ENCODE data around the gene PRKCZ. TPM values are rescaled to one million over a fixed set of nuclear protein-coding genes. Genes with fewer than 3 reads are reported as not detected.

Gene PRKCZ
- total and polyA plus RNA-seq, 9 of the 15 experiments (the other 6 are each of a cell fraction or from before 2014, with no cell fraction given) = 0.07 to 3.1 (median 1.3) TPM

DNA sequence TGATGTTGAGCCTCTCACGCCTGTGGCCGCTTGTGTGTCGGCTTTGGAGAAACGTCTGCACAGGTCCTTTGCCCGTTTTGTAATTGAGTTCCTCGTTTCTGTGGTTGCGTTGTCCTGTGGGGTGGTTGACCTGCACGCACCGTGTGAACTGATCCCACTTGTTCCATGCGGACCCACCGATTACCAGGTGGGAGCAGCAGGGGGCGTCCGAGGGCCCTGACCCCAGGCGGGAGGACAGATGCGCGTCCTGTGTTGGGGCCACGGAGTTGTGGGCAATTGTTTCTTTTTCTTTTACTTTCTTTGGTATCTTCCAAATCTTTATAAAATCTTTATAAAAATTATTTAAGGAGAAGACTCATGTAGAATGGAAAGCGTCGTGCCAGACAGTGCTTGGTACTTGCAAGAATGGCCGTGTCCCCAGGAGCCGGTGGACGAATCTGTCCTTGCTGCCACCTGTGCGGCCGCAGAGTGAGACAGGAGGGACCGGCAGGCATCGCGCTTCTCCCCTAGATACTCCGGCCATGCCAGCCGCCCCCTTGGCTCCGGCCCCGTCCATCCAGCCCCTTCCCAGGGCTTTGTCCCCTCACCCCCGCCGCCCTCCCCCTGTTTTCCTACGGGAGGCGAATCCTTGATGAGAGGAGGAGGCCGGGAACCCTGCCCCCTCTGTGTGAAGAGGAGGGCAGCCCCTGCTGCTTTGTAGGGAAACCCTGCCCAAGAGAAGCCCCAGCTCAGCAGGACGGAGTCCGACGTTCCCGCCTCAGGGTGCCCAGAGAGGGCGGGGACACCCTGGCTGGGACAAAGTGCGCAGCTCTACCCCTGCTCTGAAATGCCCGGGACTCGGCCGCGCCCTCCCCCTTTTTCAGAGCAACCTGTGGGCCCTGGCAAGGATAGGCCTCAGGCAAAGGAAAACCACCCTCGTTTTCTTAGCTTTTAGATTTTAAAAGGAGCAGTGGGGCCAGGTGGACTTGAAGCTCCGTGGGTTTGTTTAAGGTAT lies 41.7 kb downstream of the PRKCZ start (continued):
- TF ChIP-seq, protein P1, sequence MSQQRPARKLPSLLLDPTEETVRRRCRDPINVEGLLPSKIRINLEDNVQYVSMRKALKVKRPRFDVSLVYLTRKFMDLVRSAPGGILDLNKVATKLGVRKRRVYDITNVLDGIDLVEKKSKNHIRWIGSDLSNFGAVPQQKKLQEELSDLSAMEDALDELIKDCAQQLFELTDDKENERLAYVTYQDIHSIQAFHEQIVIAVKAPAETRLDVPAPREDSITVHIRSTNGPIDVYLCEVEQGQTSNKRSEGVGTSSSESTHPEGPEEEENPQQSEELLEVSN (IDR thresholded peaks at IDR 0.05; ENCODE audit: borderline replicate concordance in 1 of 2, extremely low read depth in 1 of 2, insufficient read depth in 1 of 2, insufficient read length in 1 of 2, low read depth in 1 of 2, low read length in 1 of 2, poor library complexity in 1 of 2, severe bottlenecking in 1 of 2) = peak in 1 of 2 experiments; percentile 32
- TF ChIP-seq CREB1 (IDR thresholded peaks at IDR 0.05) (no peak), CREB1 (CRISPR knock-in tag; IDR thresholded peaks at IDR 0.05) (peak; percentile 27; the same call in 1 of the 2 replicates), SMC3 (conservative IDR thresholded peaks at IDR 0.05; ENCODE audit: insufficient read depth, low read depth, low read length) (peak; percentile 66), XRCC5 (IDR thresholded peaks at IDR 0.05; ENCODE audit: low read depth, low read length) (0 out of 2 replicates have a peak, but pooled peaks have one; percentile 85), MTA2 (IDR thresholded peaks at IDR 0.05; ENCODE audit: low read depth) (no peak), ZNF174 (CRISPR knock-in tag; IDR thresholded peaks at IDR 0.05) (no peak), NR2C1 (IDR thresholded peaks at IDR 0.05) (no peak), NR2C1 (tag; IDR thresholded peaks at IDR 0.05) (no peak), CXXC5 (CRISPR knock-in tag; IDR thresholded peaks at IDR 0.05) (0 out of 2 replicates have a peak, but pooled peaks have one; percentile 14), ZFPM2 (CRISPR knock-in tag; IDR thresholded peaks at IDR 0.05) (no peak), HDGF (IDR thresholded peaks at IDR 0.05) (no peak), CREM (IDR thresholded peaks at IDR 0.05; ENCODE audit: low read depth) (0 out of 2 replicates have a peak, but pooled peaks have one; percentile 6), RCOR1 (IDR thresholded peaks at IDR 0.05; ENCODE audit: borderline replicate concordance in 1 of 2, low read depth in 2 of 2, low read length in 2 of 2) (0 out of 4 replicates have a peak, but pooled peaks of 1 of the 2 experiments have one; percentile 6), ZNF695 (CRISPR knock-in tag; IDR thresholded peaks at IDR 0.05) (no peak), PHB (CRISPR knock-in tag; IDR thresholded peaks at IDR 0.05) (no peak), RAD21 (CRISPR knock-in tag; conservative IDR thresholded peaks at IDR 0.05 in 1 of 2, IDR thresholded peaks at IDR 0.05 in 1 of 2) (peak in 1 of 2 experiments; percentile 68; a peak in 2 of 4 replicates), BCOR (IDR thresholded peaks at IDR 0.05) (0 out of 2 replicates have a peak, but pooled peaks have one; percentile 19), ZKSCAN1 (IDR thresholded peaks at IDR 0.05; ENCODE audit: low read depth, low read length) (no peak), SRF (CRISPR knock-in tag; IDR thresholded peaks at IDR 0.05) (no peak), POLR3A (IDR thresholded peaks at IDR 0.05; ENCODE audit: borderline replicate concordance, extremely low read depth, insufficient read depth, insufficient read length) (no peak), FOXA1 (IDR thresholded peaks at IDR 0.05; ENCODE audit: borderline replicate concordance) (no peak), ZFP30 (CRISPR knock-in tag; IDR thresholded peaks at IDR 0.05; ENCODE audit: borderline replicate concordance) (no peak), ERF (CRISPR knock-in tag; IDR thresholded peaks at IDR 0.05) (no peak), ZNF239 (CRISPR knock-in tag; IDR thresholded peaks at IDR 0.05) (no peak)
- TF ChIP-seq, protein P2, sequence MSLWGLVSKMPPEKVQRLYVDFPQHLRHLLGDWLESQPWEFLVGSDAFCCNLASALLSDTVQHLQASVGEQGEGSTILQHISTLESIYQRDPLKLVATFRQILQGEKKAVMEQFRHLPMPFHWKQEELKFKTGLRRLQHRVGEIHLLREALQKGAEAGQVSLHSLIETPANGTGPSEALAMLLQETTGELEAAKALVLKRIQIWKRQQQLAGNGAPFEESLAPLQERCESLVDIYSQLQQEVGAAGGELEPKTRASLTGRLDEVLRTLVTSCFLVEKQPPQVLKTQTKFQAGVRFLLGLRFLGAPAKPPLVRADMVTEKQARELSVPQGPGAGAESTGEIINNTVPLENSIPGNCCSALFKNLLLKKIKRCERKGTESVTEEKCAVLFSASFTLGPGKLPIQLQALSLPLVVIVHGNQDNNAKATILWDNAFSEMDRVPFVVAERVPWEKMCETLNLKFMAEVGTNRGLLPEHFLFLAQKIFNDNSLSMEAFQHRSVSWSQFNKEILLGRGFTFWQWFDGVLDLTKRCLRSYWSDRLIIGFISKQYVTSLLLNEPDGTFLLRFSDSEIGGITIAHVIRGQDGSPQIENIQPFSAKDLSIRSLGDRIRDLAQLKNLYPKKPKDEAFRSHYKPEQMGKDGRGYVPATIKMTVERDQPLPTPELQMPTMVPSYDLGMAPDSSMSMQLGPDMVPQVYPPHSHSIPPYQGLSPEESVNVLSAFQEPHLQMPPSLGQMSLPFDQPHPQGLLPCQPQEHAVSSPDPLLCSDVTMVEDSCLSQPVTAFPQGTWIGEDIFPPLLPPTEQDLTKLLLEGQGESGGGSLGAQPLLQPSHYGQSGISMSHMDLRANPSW (CRISPR knock-in tag; IDR thresholded peaks at IDR 0.05) = no peak
